ENCODE measurements around the gene PROSER3.

DNA sequence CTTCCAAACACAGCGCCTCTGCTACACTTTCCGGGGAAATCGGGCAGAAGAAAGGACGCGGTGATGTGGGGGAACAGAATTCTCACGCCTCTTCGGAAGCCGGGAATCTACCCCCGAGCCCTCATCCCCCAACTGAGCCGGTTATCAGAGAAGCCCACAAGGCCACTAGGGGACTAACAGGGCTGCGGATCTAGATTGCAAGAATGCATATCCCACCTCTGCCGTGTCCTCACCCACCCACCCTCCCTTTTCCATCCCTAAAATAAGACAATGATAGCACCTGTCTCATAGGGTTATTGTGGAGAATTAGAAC, 16.8 kb upstream of the PROSER3 start:
- TF ChIP-seq, protein P1, sequence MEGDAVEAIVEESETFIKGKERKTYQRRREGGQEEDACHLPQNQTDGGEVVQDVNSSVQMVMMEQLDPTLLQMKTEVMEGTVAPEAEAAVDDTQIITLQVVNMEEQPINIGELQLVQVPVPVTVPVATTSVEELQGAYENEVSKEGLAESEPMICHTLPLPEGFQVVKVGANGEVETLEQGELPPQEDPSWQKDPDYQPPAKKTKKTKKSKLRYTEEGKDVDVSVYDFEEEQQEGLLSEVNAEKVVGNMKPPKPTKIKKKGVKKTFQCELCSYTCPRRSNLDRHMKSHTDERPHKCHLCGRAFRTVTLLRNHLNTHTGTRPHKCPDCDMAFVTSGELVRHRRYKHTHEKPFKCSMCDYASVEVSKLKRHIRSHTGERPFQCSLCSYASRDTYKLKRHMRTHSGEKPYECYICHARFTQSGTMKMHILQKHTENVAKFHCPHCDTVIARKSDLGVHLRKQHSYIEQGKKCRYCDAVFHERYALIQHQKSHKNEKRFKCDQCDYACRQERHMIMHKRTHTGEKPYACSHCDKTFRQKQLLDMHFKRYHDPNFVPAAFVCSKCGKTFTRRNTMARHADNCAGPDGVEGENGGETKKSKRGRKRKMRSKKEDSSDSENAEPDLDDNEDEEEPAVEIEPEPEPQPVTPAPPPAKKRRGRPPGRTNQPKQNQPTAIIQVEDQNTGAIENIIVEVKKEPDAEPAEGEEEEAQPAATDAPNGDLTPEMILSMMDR (IDR thresholded peaks at IDR 0.05; ENCODE audit: insufficient read depth, low read length) = no peak
- TF ChIP-seq SPI1 (IDR thresholded peaks at IDR 0.05; ENCODE audit: borderline replicate concordance, low read depth) = no peak
- no peak for TF ChIP-seq POLR2AphosphoS5 (IDR thresholded peaks at IDR 0.05; ENCODE audit: low read depth)
- TF ChIP-seq, protein P2, sequence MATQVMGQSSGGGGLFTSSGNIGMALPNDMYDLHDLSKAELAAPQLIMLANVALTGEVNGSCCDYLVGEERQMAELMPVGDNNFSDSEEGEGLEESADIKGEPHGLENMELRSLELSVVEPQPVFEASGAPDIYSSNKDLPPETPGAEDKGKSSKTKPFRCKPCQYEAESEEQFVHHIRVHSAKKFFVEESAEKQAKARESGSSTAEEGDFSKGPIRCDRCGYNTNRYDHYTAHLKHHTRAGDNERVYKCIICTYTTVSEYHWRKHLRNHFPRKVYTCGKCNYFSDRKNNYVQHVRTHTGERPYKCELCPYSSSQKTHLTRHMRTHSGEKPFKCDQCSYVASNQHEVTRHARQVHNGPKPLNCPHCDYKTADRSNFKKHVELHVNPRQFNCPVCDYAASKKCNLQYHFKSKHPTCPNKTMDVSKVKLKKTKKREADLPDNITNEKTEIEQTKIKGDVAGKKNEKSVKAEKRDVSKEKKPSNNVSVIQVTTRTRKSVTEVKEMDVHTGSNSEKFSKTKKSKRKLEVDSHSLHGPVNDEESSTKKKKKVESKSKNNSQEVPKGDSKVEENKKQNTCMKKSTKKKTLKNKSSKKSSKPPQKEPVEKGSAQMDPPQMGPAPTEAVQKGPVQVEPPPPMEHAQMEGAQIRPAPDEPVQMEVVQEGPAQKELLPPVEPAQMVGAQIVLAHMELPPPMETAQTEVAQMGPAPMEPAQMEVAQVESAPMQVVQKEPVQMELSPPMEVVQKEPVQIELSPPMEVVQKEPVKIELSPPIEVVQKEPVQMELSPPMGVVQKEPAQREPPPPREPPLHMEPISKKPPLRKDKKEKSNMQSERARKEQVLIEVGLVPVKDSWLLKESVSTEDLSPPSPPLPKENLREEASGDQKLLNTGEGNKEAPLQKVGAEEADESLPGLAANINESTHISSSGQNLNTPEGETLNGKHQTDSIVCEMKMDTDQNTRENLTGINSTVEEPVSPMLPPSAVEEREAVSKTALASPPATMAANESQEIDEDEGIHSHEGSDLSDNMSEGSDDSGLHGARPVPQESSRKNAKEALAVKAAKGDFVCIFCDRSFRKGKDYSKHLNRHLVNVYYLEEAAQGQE (IDR thresholded peaks at IDR 0.05; ENCODE audit: insufficient replicate concordance, low read depth) = no peak
